DND-41 (cell line): ENCODE data around the gene ANO9.

ENCODE experiments used
- ATAC-seq: fragments of 200-7000 bp; cut with Tn5 transposase; 3 replicates; pipeline ENCODE4 v1.9.1; 2021; ENCODE audit warnings: low read depth; ENCODE audit not compliant: insufficient read depth
- DNase-seq: peaks from one replicate; pipeline ENCODE4 v3.0.0-alpha.2; 2020
- H2AFZ ChIP-seq: 2 replicates; pipeline ENCODE4 v1.6.0; 2012; ENCODE audit warnings: low read depth, low read length
- H3K27ac ChIP-seq: 2 replicates; pipeline ENCODE4 v1.5.1; 2012; ENCODE audit warnings: low read length, inconsistent platforms
- H3K27me3 ChIP-seq: fragments of 200-600 bp; sonication (generic); 2 replicates; pipeline ENCODE4 v1.6.0; 2012; ENCODE audit warnings: low read length, mild to moderate bottlenecking, inconsistent platforms; ENCODE audit not compliant: insufficient read depth, poor library complexity
- H3K36me3 ChIP-seq: 2 replicates; pipeline ENCODE4 v1.5.1; 2012; ENCODE audit warnings: low read length, inconsistent platforms; ENCODE audit not compliant: insufficient read depth
- H3K4me1 ChIP-seq: 2 replicates; pipeline ENCODE4 v1.5.1; 2012; ENCODE audit warnings: mild to moderate bottlenecking, low read length; ENCODE audit not compliant: insufficient read depth
- H3K4me2 ChIP-seq: 2 replicates; pipeline ENCODE4 v1.6.0; 2012; ENCODE audit warnings: mild to moderate bottlenecking, moderate library complexity, low read length, inconsistent platforms; ENCODE audit not compliant: insufficient read depth
- H3K4me3 ChIP-seq, 2 experiments: fragments of 200-600 bp in 1 of 2; shearing (Covaris generic) in 1 of 2; 2 replicates each; pipeline ENCODE4 v1.5.1; 2012 to 2016; ENCODE audit warnings: inconsistent platforms in 2 of 2, low read length in 2 of 2, mild to moderate bottlenecking in 2 of 2, low read depth in 1 of 2, moderate library complexity in 1 of 2
- H3K79me2 ChIP-seq: 2 replicates; pipeline ENCODE4 v1.6.0; 2012; ENCODE audit warnings: low read length, inconsistent platforms; ENCODE audit not compliant: insufficient read depth
- H3K9ac ChIP-seq: 2 replicates; pipeline ENCODE4 v1.6.0; 2012; ENCODE audit warnings: low read depth, mild to moderate bottlenecking, inconsistent platforms, low read length, moderate library complexity
- H3K9me3 ChIP-seq: 2 replicates; pipeline ENCODE4 v1.5.1; 2012; ENCODE audit warnings: low read length, moderate library complexity, mild to moderate bottlenecking, inconsistent platforms; ENCODE audit not compliant: insufficient read depth, severe bottlenecking
- H4K20me1 ChIP-seq: 2 replicates; pipeline ENCODE4 v1.6.0; 2012; ENCODE audit warnings: low read length; ENCODE audit not compliant: insufficient read depth
- EZH2 ChIP-seq: IDR thresholded peaks from 3 replicates; pipeline ENCODE4 v1.6.1; 2012; ENCODE audit warnings: borderline replicate concordance, low read depth, mild to moderate bottlenecking, moderate library complexity, low read length, inconsistent platforms; ENCODE audit not compliant: severe bottlenecking
- TF ChIP-seq, protein P1 (sequence below): IDR thresholded peaks from 2 replicates; pipeline ENCODE4 v1.5.1; 2012; ENCODE audit warnings: borderline replicate concordance, low read length, moderate library complexity, mild to moderate bottlenecking; ENCODE audit not compliant: poor library complexity, severe bottlenecking; ENCODE audit errors: extremely low read depth

The ANO9 gene

DNA sequence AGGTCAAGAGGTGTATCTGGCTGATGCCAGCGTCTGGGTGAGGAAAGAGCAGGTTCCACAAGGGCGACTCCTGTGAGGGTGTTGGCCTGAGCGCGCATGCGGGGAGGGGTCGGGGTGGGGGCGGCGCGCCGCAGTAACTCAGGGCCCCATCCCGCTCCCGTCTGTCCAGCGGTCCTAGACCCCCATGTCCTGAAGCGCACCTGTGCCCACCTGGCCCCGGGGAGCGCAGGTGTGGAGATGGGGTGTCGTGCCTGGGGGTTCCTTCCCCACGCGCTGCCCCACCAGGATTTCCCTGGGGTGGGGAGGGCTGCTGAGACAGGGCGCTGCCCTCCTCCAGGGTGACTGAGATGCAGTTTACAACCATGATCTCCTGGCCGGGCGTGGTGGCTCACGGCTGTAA is 44.4 kb upstream of the ANO9 start:
- Histone ChIP-seq H3K27me3 (no peaks in the 10 kb centered on the region), H3K4me3 (no peak overlapping the region), H3K4me2 (no peak overlapping the region), H2AFZ (no peak overlapping the region), H3K9ac (no peak overlapping the region), H3K4me1 (no peaks in the 10 kb centered on the region), H3K9me3 (no peaks in the 10 kb centered on the region), H3K36me3 (peaks cover 26% of the 10 kb centered on the region; the same call in 1 of the 2 replicates), H4K20me1 (peaks cover 14% of the 10 kb centered on the region; the same call in 1 of the 2 replicates), H3K79me2 (peaks cover 11% of the 10 kb centered on the region; the same call in 1 of the 2 replicates), H3K27ac (no peak overlapping the region)
- TF ChIP-seq, protein P1, sequence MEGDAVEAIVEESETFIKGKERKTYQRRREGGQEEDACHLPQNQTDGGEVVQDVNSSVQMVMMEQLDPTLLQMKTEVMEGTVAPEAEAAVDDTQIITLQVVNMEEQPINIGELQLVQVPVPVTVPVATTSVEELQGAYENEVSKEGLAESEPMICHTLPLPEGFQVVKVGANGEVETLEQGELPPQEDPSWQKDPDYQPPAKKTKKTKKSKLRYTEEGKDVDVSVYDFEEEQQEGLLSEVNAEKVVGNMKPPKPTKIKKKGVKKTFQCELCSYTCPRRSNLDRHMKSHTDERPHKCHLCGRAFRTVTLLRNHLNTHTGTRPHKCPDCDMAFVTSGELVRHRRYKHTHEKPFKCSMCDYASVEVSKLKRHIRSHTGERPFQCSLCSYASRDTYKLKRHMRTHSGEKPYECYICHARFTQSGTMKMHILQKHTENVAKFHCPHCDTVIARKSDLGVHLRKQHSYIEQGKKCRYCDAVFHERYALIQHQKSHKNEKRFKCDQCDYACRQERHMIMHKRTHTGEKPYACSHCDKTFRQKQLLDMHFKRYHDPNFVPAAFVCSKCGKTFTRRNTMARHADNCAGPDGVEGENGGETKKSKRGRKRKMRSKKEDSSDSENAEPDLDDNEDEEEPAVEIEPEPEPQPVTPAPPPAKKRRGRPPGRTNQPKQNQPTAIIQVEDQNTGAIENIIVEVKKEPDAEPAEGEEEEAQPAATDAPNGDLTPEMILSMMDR, result no peak
- TF ChIP-seq EZH2, result no peak
- ATAC-seq (no peak), DNase-seq (no peak)

DNA sequence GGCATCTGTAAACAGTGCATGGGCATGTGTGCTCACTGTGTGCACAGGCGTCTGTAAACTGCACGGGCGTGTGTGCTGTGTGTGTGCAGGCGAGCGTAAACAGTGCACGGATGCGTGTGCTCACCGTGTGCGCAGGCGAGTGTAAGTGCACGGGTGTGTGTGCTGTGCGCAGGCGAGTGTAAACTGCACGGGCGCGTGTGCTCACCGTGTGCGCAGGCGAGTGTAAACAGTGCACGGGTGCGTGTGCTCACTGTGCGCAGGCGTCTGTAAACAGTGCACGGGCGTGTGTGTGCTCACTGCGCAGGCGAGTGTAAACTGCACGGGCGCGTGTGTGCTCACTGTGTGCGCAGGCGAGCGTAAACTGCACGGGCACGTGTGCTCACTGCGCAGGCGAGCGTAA is 42.8 kb upstream of the ANO9 start:
- Histone ChIP-seq H3K9ac (no peak overlapping the region), H3K4me3 (no peak overlapping the region), H3K27ac (no peak overlapping the region), H3K4me2 (no peak overlapping the region), H4K20me1 (peaks cover 14% of the 10 kb centered on the region; the same call in 1 of the 2 replicates), H3K36me3 (peaks cover 10% of the 10 kb centered on the region; the same call in 1 of the 2 replicates), H3K9me3 (no peaks in the 10 kb centered on the region), H2AFZ (no peak overlapping the region), H3K27me3 (no peaks in the 10 kb centered on the region), H3K4me1 (no peaks in the 10 kb centered on the region), H3K79me2 (peaks cover 11% of the 10 kb centered on the region; the same call in 1 of the 2 replicates)
- ATAC-seq (no peak), DNase-seq (no peak)
- TF ChIP-seq, protein P1, result no peak
- TF ChIP-seq EZH2, result no peak

DNA sequence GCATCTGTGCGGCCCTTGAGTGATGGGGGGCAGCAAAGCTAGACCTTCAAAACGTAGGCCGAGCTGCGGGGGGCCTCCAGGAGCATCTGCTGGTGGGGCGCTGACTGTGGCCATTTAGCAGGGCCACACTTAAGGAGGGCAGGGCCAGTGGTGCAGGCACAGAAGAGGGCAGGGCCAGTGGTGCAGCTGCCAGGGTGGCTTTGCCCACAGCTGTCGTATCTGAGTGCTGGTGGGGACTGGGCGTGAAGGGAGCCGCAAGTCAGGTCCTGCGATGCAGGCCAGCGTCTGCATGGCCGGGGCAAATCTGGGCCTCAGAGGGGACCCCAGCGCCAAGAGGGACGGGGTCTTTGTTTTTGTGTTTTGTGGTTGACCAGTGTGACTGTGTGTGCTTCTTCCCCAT is 37.5 kb upstream of the ANO9 start:
- ATAC-seq, result no peak

More for the DNA sequence above, 37.5 kb upstream of the ANO9 start:
- DNase-seq, result no peak
- Histone ChIP-seq H3K4me2 (no peak overlapping the region), H3K27me3 (no peaks in the 10 kb centered on the region), H3K9me3 (no peaks in the 10 kb centered on the region), H3K9ac (no peak overlapping the region), H3K4me1 (no peaks in the 10 kb centered on the region), H2AFZ (no peak overlapping the region), H3K36me3 (peaks cover 15% of the 10 kb centered on the region), H4K20me1 (peaks cover 22% of the 10 kb centered on the region), H3K4me3 (no peak overlapping the region), H3K79me2 (peaks cover 23% of the 10 kb centered on the region), H3K27ac (no peak overlapping the region)
- TF ChIP-seq, protein P1, result no peak
- TF ChIP-seq EZH2, result no peak
